ENCODE data around the gene IL6R. TPM values are rescaled to one million over a fixed set of nuclear protein-coding genes. Genes with fewer than 3 reads are reported as not detected.

The IL6R gene
- total and polyA plus RNA-seq, 4 donors, result 3.8 to 7.3 (median 5.4) TPM

DNA sequence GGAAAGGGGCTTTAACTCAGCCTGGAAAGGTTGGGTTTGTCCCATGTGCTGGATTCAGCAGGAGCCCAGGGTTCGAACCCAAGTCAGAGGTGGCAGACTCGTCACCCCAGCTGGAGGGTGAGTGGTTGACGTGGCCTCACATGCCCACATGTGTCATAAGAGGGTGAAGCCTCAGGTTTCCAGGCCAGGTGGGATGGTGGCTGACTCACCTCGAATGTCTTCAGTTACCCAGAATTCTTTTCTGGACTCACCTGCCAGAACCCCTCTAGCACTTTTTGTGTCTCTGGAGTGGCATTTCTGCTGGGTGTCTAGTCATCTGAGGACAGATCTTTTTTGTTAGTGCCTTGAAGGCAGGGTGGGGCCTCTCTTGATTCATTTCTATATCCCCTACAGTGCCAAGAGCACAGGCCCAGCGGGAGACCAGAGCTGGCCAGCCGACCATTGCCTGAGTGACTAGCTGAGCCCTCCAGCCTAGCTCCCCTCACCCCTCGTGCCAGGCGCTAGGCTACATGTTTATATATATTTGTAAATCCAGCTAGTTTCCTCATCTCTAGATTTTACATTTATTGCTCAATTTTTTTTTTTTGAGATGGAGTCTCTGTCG, 28.1 kb downstream of the IL6R start:
- Histone ChIP-seq H3K27me3 (ENCODE audit: control insufficient read depth, insufficient read depth, low read length) (no peaks in the 10 kb centered on the region), H3K9me3 (ENCODE audit: control insufficient read depth, insufficient read depth, low read length) (no peaks in the 10 kb centered on the region), H3K4me1 (ENCODE audit: control insufficient read depth, insufficient read depth, low read length) (peaks cover 32% of the 10 kb centered on the region), H3K4me3 (ENCODE audit: low read depth, low read length) (no peak overlapping the region), H3K27ac (ENCODE audit: low read depth, low read length) (no peak overlapping the region), H3K36me3 (ENCODE audit: control insufficient read depth, insufficient read depth, low read length) (no peaks in the 10 kb centered on the region)
- no peak for DNase-seq (ENCODE audit: low read depth in 4 of 6, low spot score in 6 of 6)
- 96% methylated on average over 3 of the region's 9 CpGs for WGBS (ENCODE audit: insufficient coverage)

GRCh38 chr1:154434346-154435085, 29.4 kb downstream of the IL6R start:
- no peaks in the 10 kb centered on the region for H3K36me3 ChIP-seq (ENCODE audit: control insufficient read depth, insufficient read depth, low read length)
- peaks cover 26% of the 10 kb centered on the region for H3K4me1 ChIP-seq (ENCODE audit: control insufficient read depth, insufficient read depth, low read length)
- peak overlapping the region; percentile 61 for H3K27ac ChIP-seq (ENCODE audit: low read depth, low read length)
- H3K4me3 ChIP-seq (ENCODE audit: low read depth, low read length), result no peak overlapping the region
- 43% methylated on average over 15 of the region's 18 CpGs for WGBS (ENCODE audit: insufficient coverage)
- H3K9me3 ChIP-seq (ENCODE audit: control insufficient read depth, insufficient read depth, low read length), result no peaks in the 10 kb centered on the region
- no peaks in the 10 kb centered on the region for H3K27me3 ChIP-seq (ENCODE audit: control insufficient read depth, insufficient read depth, low read length)
- peak in 4 of 6 donors; percentile 26 to 75 (median 32) for DNase-seq (ENCODE audit: low read depth in 4 of 6, low spot score in 6 of 6)

- WGBS (ENCODE audit: insufficient coverage), result 95% methylated on average over 15 of the region's 15 CpGs
- H3K27ac ChIP-seq (ENCODE audit: low read depth, low read length), result no peak overlapping the region
- no peak for DNase-seq (ENCODE audit: low read depth in 4 of 6, low spot score in 6 of 6)
- H3K4me1 ChIP-seq (ENCODE audit: control insufficient read depth, insufficient read depth, low read length), result peaks cover 21% of the 10 kb centered on the region
- H3K9me3 ChIP-seq (ENCODE audit: control insufficient read depth, insufficient read depth, low read length), result no peaks in the 10 kb centered on the region
- H3K36me3 ChIP-seq (ENCODE audit: control insufficient read depth, insufficient read depth, low read length), result no peaks in the 10 kb centered on the region
- no peaks in the 10 kb centered on the region for H3K27me3 ChIP-seq (ENCODE audit: control insufficient read depth, insufficient read depth, low read length)
- no peak overlapping the region for H3K4me3 ChIP-seq (ENCODE audit: low read depth, low read length)
These were observed 30.6 kb downstream of the IL6R start for GRCh38 chr1:154435599-154436200.

- no peak for DNase-seq (ENCODE audit: low read depth in 4 of 6, low spot score in 6 of 6)
- Histone ChIP-seq H3K27ac (ENCODE audit: low read depth, low read length) (no peak overlapping the region), H3K4me3 (ENCODE audit: low read depth, low read length) (no peak overlapping the region), H3K9me3 (ENCODE audit: control insufficient read depth, insufficient read depth, low read length) (no peaks in the 10 kb centered on the region), H3K27me3 (ENCODE audit: control insufficient read depth, insufficient read depth, low read length) (no peaks in the 10 kb centered on the region), H3K4me1 (ENCODE audit: control insufficient read depth, insufficient read depth, low read length) (peaks cover 21% of the 10 kb centered on the region), H3K36me3 (ENCODE audit: control insufficient read depth, insufficient read depth, low read length) (no peaks in the 10 kb centered on the region)
- 78% methylated on average over 7 of the region's 9 CpGs for WGBS (ENCODE audit: insufficient coverage)
These were observed 31.3 kb downstream of the IL6R start for GRCh38 chr1:154436433-154436832.

GRCh38 chr1:154440036-154440804, 35.1 kb downstream of the IL6R start:
- H3K9me3 ChIP-seq (ENCODE audit: control insufficient read depth, insufficient read depth, low read length), result no peaks in the 10 kb centered on the region
- no peak for DNase-seq (ENCODE audit: low read depth in 4 of 6, low spot score in 6 of 6)
- no peaks in the 10 kb centered on the region for H3K36me3 ChIP-seq (ENCODE audit: control insufficient read depth, insufficient read depth, low read length)
- H3K4me1 ChIP-seq (ENCODE audit: control insufficient read depth, insufficient read depth, low read length), result no peaks in the 10 kb centered on the region
- 92% methylated on average over 4 of the region's 6 CpGs for WGBS (ENCODE audit: insufficient coverage)
- no peaks in the 10 kb centered on the region for H3K27me3 ChIP-seq (ENCODE audit: control insufficient read depth, insufficient read depth, low read length)
- H3K4me3 ChIP-seq (ENCODE audit: low read depth, low read length), result no peak overlapping the region
- no peak overlapping the region for H3K27ac ChIP-seq (ENCODE audit: low read depth, low read length)

GRCh38 chr1:154441241-154441888, 36.2 kb downstream of the IL6R start:
- DNase-seq (ENCODE audit: low read depth in 4 of 6, low spot score in 6 of 6), result no peak
- Histone ChIP-seq H3K4me1 (ENCODE audit: control insufficient read depth, insufficient read depth, low read length) (no peaks in the 10 kb centered on the region), H3K27me3 (ENCODE audit: control insufficient read depth, insufficient read depth, low read length) (no peaks in the 10 kb centered on the region), H3K27ac (ENCODE audit: low read depth, low read length) (no peak overlapping the region), H3K36me3 (ENCODE audit: control insufficient read depth, insufficient read depth, low read length) (no peaks in the 10 kb centered on the region), H3K4me3 (ENCODE audit: low read depth, low read length) (no peak overlapping the region), H3K9me3 (ENCODE audit: control insufficient read depth, insufficient read depth, low read length) (no peaks in the 10 kb centered on the region)
- WGBS (ENCODE audit: insufficient coverage), result 92% methylated on average over 4 of the region's 8 CpGs

DNA sequence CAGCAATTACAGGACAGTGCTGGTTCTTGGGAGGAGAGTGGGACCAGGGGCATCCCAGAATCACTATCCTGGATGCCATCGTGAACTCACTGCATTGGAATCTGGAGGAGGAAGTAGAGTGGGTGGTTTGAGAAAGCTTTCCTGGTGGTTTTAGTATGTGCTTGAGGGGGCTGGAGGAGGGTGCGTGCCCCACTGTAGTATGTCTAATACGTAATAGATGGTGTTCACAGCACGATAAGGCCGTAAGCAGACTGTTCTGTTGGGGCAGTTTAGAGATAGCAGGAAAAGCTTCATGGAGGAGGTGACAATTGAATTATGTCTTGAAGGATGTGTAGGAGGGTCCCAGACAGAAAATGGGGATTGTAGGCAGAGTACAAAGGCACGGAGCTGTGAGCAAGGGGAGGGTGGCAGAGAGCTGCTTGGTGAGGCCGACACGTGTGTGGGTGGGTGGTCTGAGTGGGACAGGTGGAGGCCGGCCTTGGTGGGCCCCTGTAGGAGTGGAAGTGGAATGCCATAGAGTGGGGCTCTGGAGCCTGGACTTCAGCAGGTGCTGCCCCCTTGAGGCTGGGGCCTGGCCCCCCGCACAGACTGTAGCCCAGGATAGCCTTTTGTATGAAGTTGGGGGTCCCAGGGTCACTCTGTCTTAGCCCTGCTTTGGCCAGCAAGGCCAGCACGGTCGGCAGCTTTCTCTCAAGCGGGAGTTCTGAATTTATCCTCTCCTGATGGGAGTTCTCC, 37.0 kb downstream of the IL6R start:
- Histone ChIP-seq H3K27me3 (ENCODE audit: control insufficient read depth, insufficient read depth, low read length) (no peaks in the 10 kb centered on the region), H3K4me1 (ENCODE audit: control insufficient read depth, insufficient read depth, low read length) (no peaks in the 10 kb centered on the region), H3K9me3 (ENCODE audit: control insufficient read depth, insufficient read depth, low read length) (no peaks in the 10 kb centered on the region), H3K27ac (ENCODE audit: low read depth, low read length) (no peak overlapping the region), H3K4me3 (ENCODE audit: low read depth, low read length) (no peak overlapping the region), H3K36me3 (ENCODE audit: control insufficient read depth, insufficient read depth, low read length) (no peaks in the 10 kb centered on the region)
- 68% methylated on average over 10 of the region's 13 CpGs for WGBS (ENCODE audit: insufficient coverage)
- no peak for DNase-seq (ENCODE audit: low read depth in 4 of 6, low spot score in 6 of 6)

DNA sequence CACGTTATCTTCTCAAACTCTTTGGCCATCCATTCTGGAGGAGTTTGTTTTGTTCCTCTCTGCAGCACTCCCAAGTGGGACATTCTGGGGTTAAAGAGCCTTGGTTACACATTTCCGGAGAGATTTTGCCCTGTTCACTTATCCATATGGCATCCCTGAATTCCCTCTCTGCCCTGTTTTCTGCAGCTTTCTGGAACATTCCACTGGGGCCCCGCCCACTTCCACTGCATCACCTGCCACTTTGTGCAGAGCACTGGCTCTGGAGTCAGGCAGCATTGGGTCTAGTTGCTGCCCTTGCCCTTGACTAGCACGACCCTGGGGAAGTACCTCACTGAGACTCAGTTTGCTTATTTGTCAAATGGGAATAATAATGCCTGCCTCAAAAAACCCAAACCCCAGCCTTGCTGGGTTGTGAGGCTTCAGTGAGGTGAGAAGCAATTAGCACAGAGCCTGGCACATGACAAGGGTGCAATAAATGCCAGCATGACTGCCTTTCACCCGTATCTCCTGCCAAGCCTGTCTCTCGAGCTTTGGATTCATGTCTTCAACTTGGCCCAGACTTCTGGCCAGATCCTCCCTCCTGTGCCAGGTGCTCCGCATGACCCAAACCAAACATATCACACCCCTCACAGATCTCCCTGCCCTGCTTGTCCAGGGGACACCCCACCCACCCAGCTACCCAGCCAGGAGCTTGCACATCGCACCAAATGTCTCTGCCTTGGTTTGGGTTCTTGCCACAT, 38.3 kb downstream of the IL6R start:
- Histone ChIP-seq H3K4me3 (ENCODE audit: low read depth, low read length) (no peak overlapping the region), H3K27ac (ENCODE audit: low read depth, low read length) (no peak overlapping the region), H3K4me1 (ENCODE audit: control insufficient read depth, insufficient read depth, low read length) (no peaks in the 10 kb centered on the region), H3K27me3 (ENCODE audit: control insufficient read depth, insufficient read depth, low read length) (no peaks in the 10 kb centered on the region), H3K9me3 (ENCODE audit: control insufficient read depth, insufficient read depth, low read length) (no peaks in the 10 kb centered on the region), H3K36me3 (ENCODE audit: control insufficient read depth, insufficient read depth, low read length) (no peaks in the 10 kb centered on the region)
- WGBS (ENCODE audit: insufficient coverage), result 72% methylated on average over 7 of the region's 8 CpGs
- DNase-seq (ENCODE audit: low read depth in 4 of 6, low spot score in 6 of 6), result peak in 1 of 6 donors; percentile 48

All from spinal cord (tissue), 10 donors.